HG03175 (cell line): ENCODE results near the gene NPAS3.

Experiments
- ATAC-seq: cut with Tn5 transposase; IDR thresholded peaks from one replicate; pipeline ENCODE4 v1.9.1; 2021; ENCODE audit warnings: mild to moderate bottlenecking, moderate library complexity; ENCODE audit not compliant: unreplicated experiment

The NPAS3 gene

GRCh38 chr14:33567731-33568130 lies 629.1 kb downstream of the NPAS3 start:
- ATAC-seq: no peak

- ATAC-seq: no peak
Measured at GRCh38 chr14:33568935-33569579, 630.4 kb downstream of the NPAS3 start.

GRCh38 chr14:33569821-33570687 lies 631.4 kb downstream of the NPAS3 start:
- ATAC-seq: no peak

- no peak for ATAC-seq
Measured at GRCh38 chr14:33570694-33571310, 632.1 kb downstream of the NPAS3 start.

GRCh38 chr14:33573301-33573880 lies 634.7 kb downstream of the NPAS3 start:
- no peak for ATAC-seq

- ATAC-seq: no peak
Measured at GRCh38 chr14:33576014-33576413, 637.3 kb downstream of the NPAS3 start.

GRCh38 chr14:33578461-33579216 lies 640.0 kb downstream of the NPAS3 start:
- no peak for ATAC-seq

GRCh38 chr14:33580231-33580749 lies 641.6 kb downstream of the NPAS3 start:
- ATAC-seq: no peak

- ATAC-seq: no peak
Measured at GRCh38 chr14:33580841-33581240, 642.2 kb downstream of the NPAS3 start.

GRCh38 chr14:33584697-33585096 lies 646.0 kb downstream of the NPAS3 start:
- no peak for ATAC-seq

- ATAC-seq: no peak
Measured at GRCh38 chr14:33586806-33587205, 648.1 kb downstream of the NPAS3 start.

GRCh38 chr14:33587791-33588190 lies 649.1 kb downstream of the NPAS3 start:
- no peak for ATAC-seq

- ATAC-seq: no peak
Measured at GRCh38 chr14:33588771-33589170, 650.1 kb downstream of the NPAS3 start.

GRCh38 chr14:33589334-33589733 lies 650.7 kb downstream of the NPAS3 start:
- ATAC-seq: no peak

- no peak for ATAC-seq
Measured at GRCh38 chr14:33590891-33591630, 652.4 kb downstream of the NPAS3 start.

GRCh38 chr14:33592297-33592696 lies 653.6 kb downstream of the NPAS3 start:
- no peak for ATAC-seq

GRCh38 chr14:33596211-33597080 lies 657.8 kb downstream of the NPAS3 start:
- ATAC-seq: no peak

- no peak for ATAC-seq
Measured at GRCh38 chr14:33598582-33598981, 659.9 kb downstream of the NPAS3 start.

GRCh38 chr14:33602396-33602795 lies 663.7 kb downstream of the NPAS3 start:
- no peak for ATAC-seq
